T-helper 9 cell (primary cell): ENCODE measurements around the gene SLC16A10.

Experiments used
- DNase-seq: peaks from one replicate; pipeline ENCODE4 v3.0.0-alpha.2; 2020

The SLC16A10 gene

GRCh38 chr6:111265842-111266241 lies 178.5 kb downstream of the SLC16A10 start:
- DNase-seq, result no peak

- no peak for DNase-seq
These were observed 179.0 kb downstream of the SLC16A10 start for GRCh38 chr6:111266276-111266675.

GRCh38 chr6:111267764-111268333 lies 180.5 kb downstream of the SLC16A10 start:
- DNase-seq, result no peak

- DNase-seq, result no peak
These were observed 182.2 kb downstream of the SLC16A10 start for GRCh38 chr6:111269401-111269970.

- no peak for DNase-seq
These were observed 182.8 kb downstream of the SLC16A10 start for GRCh38 chr6:111270121-111270520.

- no peak for DNase-seq
These were observed 187.4 kb downstream of the SLC16A10 start for GRCh38 chr6:111274593-111275217.

GRCh38 chr6:111276335-111276734 lies 189.0 kb downstream of the SLC16A10 start:
- no peak for DNase-seq

GRCh38 chr6:111276736-111277135 lies 189.4 kb downstream of the SLC16A10 start:
- DNase-seq, result no peak

- no peak for DNase-seq
These were observed 190.5 kb downstream of the SLC16A10 start for GRCh38 chr6:111277819-111278218.

- DNase-seq, result no peak
These were observed 191.4 kb downstream of the SLC16A10 start for GRCh38 chr6:111278731-111279130.

- DNase-seq, result no peak
These were observed 193.2 kb downstream of the SLC16A10 start for GRCh38 chr6:111280445-111280955.
